Measurements from ENCODE around the gene AUTS2.
"Not testable (repeated sequence)": the region's sequence is repeated elsewhere in the genome, so short reads cannot be mapped to it uniquely, and the experiment has no call there.

DNA sequence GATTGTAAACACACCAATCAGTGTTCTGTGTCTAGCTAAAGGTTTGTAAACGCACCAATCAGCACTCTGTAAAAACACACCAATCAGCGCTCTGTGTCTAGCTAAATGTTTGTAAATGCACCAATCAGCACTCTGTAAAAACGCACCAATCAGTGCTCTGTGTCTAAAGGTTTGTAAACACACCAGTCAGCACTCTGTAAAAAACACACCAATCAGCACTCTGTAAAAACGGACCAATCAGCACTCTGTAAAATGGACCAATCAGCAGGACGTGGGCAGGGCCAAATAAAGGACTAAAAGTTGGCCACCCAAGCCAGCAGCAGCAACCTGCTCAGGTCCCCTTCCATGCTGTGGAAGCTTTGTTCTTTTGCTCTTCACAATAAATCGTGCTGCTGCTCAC lies 1224.2 kb downstream of the AUTS2 start:
- not testable (repeated sequence) for TF ChIP-seq ZNF274 (IDR thresholded peaks at IDR 0.05; ENCODE audit: low read depth, low read length); YY1 (IDR thresholded peaks at IDR 0.05; ENCODE audit: insufficient read depth, insufficient read length)
